A673 (cell line): ENCODE data around the gene MATN1. TPM values are rescaled to one million over a fixed set of nuclear protein-coding genes. Genes with fewer than 3 reads are reported as not detected.
A peak's percentile ranks its signal among the peaks of the same experiment; 100 is the strongest.

ENCODE experiments used
- BruUV-seq: library from RNA; stranded (reverse); fragments of 400-500 nt; replicated peaks from 2 replicates; lab custom pipeline; 2021; lab: Mats Ljungman, UMichigan
- CTCF ChIA-PET: fragments of 300-600 bp; sonication (Branson Sonifier 250); formaldehyde crosslinking; loops from one replicate; lab custom pipeline; 2022; ENCODE audit warnings: antibody characterized with exemption; lab: Charles Lee
- POLR2A ChIA-PET: fragments of 300-600 bp; sonication (Branson Sonifier 250); formaldehyde crosslinking; loops from one replicate; lab custom pipeline; 2022; ENCODE audit warnings: antibody characterized with exemption; ENCODE audit not compliant: low non-redundant PET; lab: Charles Lee
- DNase-seq: peaks from one replicate; pipeline ENCODE4 v3.0.0-alpha.2; 2015; ENCODE audit warnings: low spot score
- H3K27ac ChIP-seq: fragments of 200-600 bp; sonication (generic); 2 replicates; pipeline ENCODE4 v1.5.1; 2016; ENCODE audit warnings: mixed run types, low read depth, mild to moderate bottlenecking, mixed read lengths, antibody characterized with exemption, low read length; ENCODE audit not compliant: poor library complexity, severe bottlenecking
- H3K27me3 ChIP-seq: fragments of 200-600 bp; sonication (generic); replicated peaks from 2 replicates; pipeline ENCODE4 v1.6.1; 2017; ENCODE audit warnings: mixed run types, low read depth, mild to moderate bottlenecking, mixed read lengths, antibody characterized with exemption, low read length; ENCODE audit not compliant: insufficient read depth, poor library complexity
- H3K36me3 ChIP-seq: fragments of 200-600 bp; sonication (generic); 2 replicates; pipeline ENCODE4 v1.6.1; 2016; ENCODE audit warnings: mixed run types, mild to moderate bottlenecking, mixed read lengths, antibody characterized with exemption, low read length; ENCODE audit not compliant: insufficient read depth, poor library complexity, severe bottlenecking
- H3K4me1 ChIP-seq: fragments of 200-600 bp; sonication (generic); 2 replicates; pipeline ENCODE4 v1.6.1; 2017; ENCODE audit warnings: mixed run types, mild to moderate bottlenecking, mixed read lengths, antibody characterized with exemption, low read length; ENCODE audit not compliant: insufficient read depth, poor library complexity, severe bottlenecking
- H3K4me3 ChIP-seq: fragments of 200-600 bp; sonication (generic); 2 replicates; pipeline ENCODE4 v1.5.1; 2016; ENCODE audit warnings: low read depth, mixed run types, mild to moderate bottlenecking, mixed read lengths, low read length; ENCODE audit not compliant: poor library complexity, severe bottlenecking
- H3K9me3 ChIP-seq: fragments of 200-600 bp; sonication (generic); 2 replicates; pipeline ENCODE4 v1.6.1; 2016; ENCODE audit warnings: mixed run types, low read depth, mild to moderate bottlenecking, mixed read lengths, antibody characterized with exemption, low read length; ENCODE audit not compliant: poor library complexity, severe bottlenecking
- EZH2 ChIP-seq: fragments of 200-600 bp; sonication (generic); IDR thresholded peaks from 2 replicates; pipeline ENCODE4 v1.6.1; 2017; ENCODE audit warnings: borderline replicate concordance, low read depth, mild to moderate bottlenecking, mixed read lengths, antibody characterized with exemption, low read length; ENCODE audit not compliant: poor library complexity, severe bottlenecking
- intact Hi-C: fragments of 100-400 bp; cut with micrococcal nuclease; formaldehyde crosslinking; loops from one replicate; pipeline ENCODE4 v1.10.0; 2022; ENCODE audit not compliant: unreplicated experiment
- total RNA-seq: library from RNA; stranded (reverse); gene quantifications from 2 replicates; pipeline ENCODE4 v1.2.3, GENCODE V29; 2021
- TF ChIP-seq, protein P1 (sequence below): fragments of 300-800, 200-600 bp; sonication (generic); conservative IDR thresholded peaks from 2 replicates; pipeline ENCODE4 v1.5.1; 2017; ENCODE audit warnings: low read depth, mild to moderate bottlenecking, antibody characterized with exemption, low read length, moderate library complexity, mixed read lengths

The MATN1 gene
- total RNA-seq, 1 experiment from 2014 or later = not detected

DNA sequence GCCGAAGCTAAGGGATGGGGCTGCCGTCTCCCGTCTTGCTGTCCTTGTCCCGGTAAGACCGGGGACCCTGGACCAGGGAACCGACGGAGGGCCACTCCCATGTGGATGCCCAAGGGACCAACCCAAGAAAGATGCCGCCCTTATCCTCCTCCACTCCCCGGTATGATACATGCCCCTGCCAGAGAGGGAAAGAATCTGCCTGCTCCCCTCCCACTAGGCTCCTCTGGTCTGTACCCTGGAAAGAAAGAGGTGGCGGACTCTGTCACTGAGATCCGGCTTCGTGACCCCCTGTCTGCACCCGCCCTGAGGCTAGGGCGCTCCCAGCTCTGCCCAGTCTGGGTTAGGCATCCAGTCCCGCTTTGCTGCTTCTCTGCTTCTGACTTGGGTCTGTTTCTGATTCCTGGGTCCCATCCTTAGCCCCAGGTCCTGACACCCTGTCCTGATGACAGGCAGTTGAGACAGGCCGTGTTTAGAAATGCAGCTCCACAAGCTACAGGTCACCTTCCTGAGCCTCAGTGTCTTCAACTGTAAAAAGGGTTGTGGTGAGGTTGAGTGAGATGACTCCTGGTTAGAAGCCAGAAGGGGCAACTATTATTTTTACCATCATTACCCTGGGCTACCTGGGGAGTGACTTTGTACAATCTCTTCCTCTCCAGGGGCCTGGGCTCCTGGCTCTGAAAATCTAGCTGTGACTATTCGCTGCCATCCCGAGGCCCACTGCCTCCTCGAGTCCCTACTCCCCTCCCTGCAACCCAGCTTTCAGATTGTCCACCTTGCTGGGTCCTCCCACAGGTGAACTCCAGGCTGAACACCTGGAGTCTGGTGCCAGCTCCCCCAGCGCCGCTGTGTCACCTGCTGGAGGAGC, 3.7 kb downstream of the MATN1 start:
- no peak overlapping the region for H3K27ac ChIP-seq
- TSS peak; percentile 50 for BruUV-seq
- no peak for TF ChIP-seq EZH2
- TF ChIP-seq, protein P1, sequence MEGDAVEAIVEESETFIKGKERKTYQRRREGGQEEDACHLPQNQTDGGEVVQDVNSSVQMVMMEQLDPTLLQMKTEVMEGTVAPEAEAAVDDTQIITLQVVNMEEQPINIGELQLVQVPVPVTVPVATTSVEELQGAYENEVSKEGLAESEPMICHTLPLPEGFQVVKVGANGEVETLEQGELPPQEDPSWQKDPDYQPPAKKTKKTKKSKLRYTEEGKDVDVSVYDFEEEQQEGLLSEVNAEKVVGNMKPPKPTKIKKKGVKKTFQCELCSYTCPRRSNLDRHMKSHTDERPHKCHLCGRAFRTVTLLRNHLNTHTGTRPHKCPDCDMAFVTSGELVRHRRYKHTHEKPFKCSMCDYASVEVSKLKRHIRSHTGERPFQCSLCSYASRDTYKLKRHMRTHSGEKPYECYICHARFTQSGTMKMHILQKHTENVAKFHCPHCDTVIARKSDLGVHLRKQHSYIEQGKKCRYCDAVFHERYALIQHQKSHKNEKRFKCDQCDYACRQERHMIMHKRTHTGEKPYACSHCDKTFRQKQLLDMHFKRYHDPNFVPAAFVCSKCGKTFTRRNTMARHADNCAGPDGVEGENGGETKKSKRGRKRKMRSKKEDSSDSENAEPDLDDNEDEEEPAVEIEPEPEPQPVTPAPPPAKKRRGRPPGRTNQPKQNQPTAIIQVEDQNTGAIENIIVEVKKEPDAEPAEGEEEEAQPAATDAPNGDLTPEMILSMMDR = no peak
- H3K27me3 ChIP-seq = no peaks in the 10 kb centered on the region
- peak overlapping the region; percentile 64 for H3K4me3 ChIP-seq
- no peaks in the 10 kb centered on the region for H3K36me3 ChIP-seq
- peaks cover 5% of the 10 kb centered on the region for H3K4me1 ChIP-seq
- POLR2A ChIA-PET = no interaction called here
- intact Hi-C loops = loop anchor here (1.0 to 5.0 kb wide), 3 partner anchors 60 to 208 kb away; no protein-coding TSS in a partner anchor
- no peak for DNase-seq
- H3K9me3 ChIP-seq = peaks cover 7% of the 10 kb centered on the region
- CTCF ChIA-PET = interaction anchor here (0.7 to 2.1 kb wide), 7 partner anchors 59 to 211 kb away, joined by 3 to 56 read pairs (median 10); no protein-coding TSS in a partner anchor

DNA sequence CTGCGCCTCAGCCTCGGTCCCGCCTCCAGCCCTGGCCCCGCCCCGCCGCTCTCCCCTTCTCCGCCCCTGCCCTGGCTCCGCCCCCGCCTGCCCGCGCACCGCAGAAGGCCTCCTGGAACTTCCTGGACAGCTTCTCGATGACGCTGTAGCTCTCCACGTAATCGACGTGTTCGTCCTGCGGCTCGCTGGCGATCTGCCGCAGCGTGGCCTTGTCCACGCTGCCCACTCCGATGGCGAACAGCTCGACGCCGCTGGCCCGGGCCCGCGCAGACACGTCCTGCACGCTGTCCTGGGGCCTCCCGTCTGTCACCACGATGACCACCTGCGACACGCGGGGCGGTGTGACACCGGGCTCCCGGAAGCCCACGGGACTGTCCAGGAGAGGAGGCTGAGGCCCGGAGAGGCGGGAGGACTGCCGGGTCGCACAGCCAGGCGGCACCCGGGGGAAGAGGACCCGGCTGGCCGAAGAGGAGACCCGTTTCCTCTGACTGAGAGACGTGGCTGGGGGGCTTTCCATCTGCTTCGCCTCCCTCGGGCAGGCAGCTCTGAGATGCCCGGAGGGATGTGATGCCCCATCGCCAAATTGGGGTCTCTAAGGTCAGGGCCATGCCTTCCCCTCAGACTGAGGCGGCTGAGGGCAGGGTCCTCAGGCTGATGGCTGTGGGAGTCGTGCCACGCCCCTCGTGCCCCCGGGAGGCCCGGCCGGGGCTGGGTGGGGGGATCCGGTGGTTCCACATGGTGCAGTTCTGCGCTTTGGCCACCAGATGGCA, 4.6 kb downstream of the MATN1 start:
- intact Hi-C loops = loop anchor here (1.0 to 5.0 kb wide), 3 partner anchors 60 to 208 kb away; no protein-coding TSS in a partner anchor
- ChIA-PET POLR2A (interaction anchor here (0.6 to 0.7 kb wide), 3 partner anchors 82 to 1537 kb away, joined by 3 to 15 read pairs (median 4); partner anchors contain the start of gene SRSF4), CTCF (interaction anchor here (0.6 to 2.1 kb wide), 11 partner anchors 60 to 1391 kb away, joined by 3 to 56 read pairs (median 5); no protein-coding TSS in a partner anchor)
- Histone ChIP-seq H3K27ac (peak overlapping the region; percentile 92), H3K36me3 (no peaks in the 10 kb centered on the region), H3K27me3 (no peaks in the 10 kb centered on the region), H3K4me3 (peak overlapping the region; percentile 64), H3K9me3 (peaks cover 7% of the 10 kb centered on the region), H3K4me1 (peaks cover 5% of the 10 kb centered on the region)
- TF ChIP-seq EZH2 = no peak
- TF ChIP-seq, protein P1 = peak; percentile 94
- BruUV-seq = no TSS peak
- DNase-seq = peak; percentile 96

- CTCF ChIA-PET = interaction anchor here (0.6 to 2.1 kb wide), 11 partner anchors 61 to 1391 kb away, joined by 3 to 56 read pairs (median 6); no protein-coding TSS in a partner anchor
- peak overlapping the region; percentile 30 for H3K27ac ChIP-seq
- H3K27me3 ChIP-seq = no peaks in the 10 kb centered on the region
- peaks cover 5% of the 10 kb centered on the region for H3K4me1 ChIP-seq
- intact Hi-C loops = loop anchor here (5.0 kb wide), 1 partner anchor 209 kb away; no protein-coding TSS in a partner anchor
- peaks cover 7% of the 10 kb centered on the region for H3K9me3 ChIP-seq
- TF ChIP-seq, protein P1 = no peak
- TF ChIP-seq EZH2 = no peak
- peak; percentile 98 for DNase-seq
- POLR2A ChIA-PET = interaction anchor here (0.6 to 0.7 kb wide), 2 partner anchors 83 to 1536 kb away, joined by 3 to 4 read pairs; partner anchors contain the start of gene SRSF4
- no peaks in the 10 kb centered on the region for H3K36me3 ChIP-seq
- H3K4me3 ChIP-seq = peak overlapping the region; percentile 64
- no TSS peak for BruUV-seq
Measured at GRCh38 chr1:30718091-30718635, 5.2 kb downstream of the MATN1 start.
